GM21390 (cell line): ENCODE results near the gene CEACAM1.
"Not testable (repeated sequence)": the region's sequence is repeated elsewhere in the genome, so short reads cannot be mapped to it uniquely, and the experiment has no call there.

Source experiments
- ATAC-seq: cut with Tn5 transposase; IDR thresholded peaks from one replicate; pipeline ENCODE4 v1.9.1; 2021; ENCODE audit not compliant: unreplicated experiment

The CEACAM1 gene

GRCh38 chr19:42512743-42513304 lies 15.5 kb downstream of the CEACAM1 start:
- peak; percentile 72 for ATAC-seq

- ATAC-seq: no peak
Measured at GRCh38 chr19:42512130-42512636, 16.1 kb downstream of the CEACAM1 start.

GRCh38 chr19:42511340-42511739 lies 16.9 kb downstream of the CEACAM1 start:
- no peak for ATAC-seq

- ATAC-seq: no peak
Measured at GRCh38 chr19:42508892-42509444, 19.3 kb downstream of the CEACAM1 start.

- no peak for ATAC-seq
Measured at GRCh38 chr19:42505066-42505465, 23.2 kb downstream of the CEACAM1 start.

- no peak for ATAC-seq
Measured at GRCh38 chr19:42501733-42502132, 26.5 kb downstream of the CEACAM1 start.

GRCh38 chr19:42501243-42501642 lies 27.0 kb downstream of the CEACAM1 start:
- ATAC-seq: not testable (repeated sequence)

GRCh38 chr19:42498169-42498757 lies 30.0 kb downstream of the CEACAM1 start:
- ATAC-seq: no peak

GRCh38 chr19:42497492-42498168 lies 30.7 kb downstream of the CEACAM1 start:
- peak; percentile 79 for ATAC-seq

GRCh38 chr19:42496460-42497133 lies 31.7 kb downstream of the CEACAM1 start:
- no peak for ATAC-seq

GRCh38 chr19:42495663-42496062 lies 32.6 kb downstream of the CEACAM1 start:
- no peak for ATAC-seq

- no peak for ATAC-seq
Measured at GRCh38 chr19:42494321-42494720, 34.0 kb downstream of the CEACAM1 start.

- no peak for ATAC-seq
Measured at GRCh38 chr19:42488783-42489521, 39.3 kb downstream of the CEACAM1 start.

GRCh38 chr19:42487798-42488178 lies 40.5 kb downstream of the CEACAM1 start:
- no peak for ATAC-seq

- ATAC-seq: no peak
Measured at GRCh38 chr19:42487032-42487797, 41.1 kb downstream of the CEACAM1 start.

- ATAC-seq: not testable (repeated sequence)
Measured at GRCh38 chr19:42485036-42485435, 43.2 kb downstream of the CEACAM1 start.

GRCh38 chr19:42480335-42481095 lies 47.8 kb downstream of the CEACAM1 start:
- ATAC-seq: no peak

- ATAC-seq: no peak
Measured at GRCh38 chr19:42479736-42480135, 48.5 kb downstream of the CEACAM1 start.

- no peak for ATAC-seq
Measured at GRCh38 chr19:42478765-42479311, 49.4 kb downstream of the CEACAM1 start.
